ENCODE results near the gene AKR7A2.

AKR7A2 gene

GRCh38 chr1:19344831-19345230 lies 32.9 kb upstream of the AKR7A2 start:
- H3K4me3 ChIP-seq (ENCODE audit: low read depth, low read length), result no peak overlapping the region
- TF ChIP-seq, protein P1, sequence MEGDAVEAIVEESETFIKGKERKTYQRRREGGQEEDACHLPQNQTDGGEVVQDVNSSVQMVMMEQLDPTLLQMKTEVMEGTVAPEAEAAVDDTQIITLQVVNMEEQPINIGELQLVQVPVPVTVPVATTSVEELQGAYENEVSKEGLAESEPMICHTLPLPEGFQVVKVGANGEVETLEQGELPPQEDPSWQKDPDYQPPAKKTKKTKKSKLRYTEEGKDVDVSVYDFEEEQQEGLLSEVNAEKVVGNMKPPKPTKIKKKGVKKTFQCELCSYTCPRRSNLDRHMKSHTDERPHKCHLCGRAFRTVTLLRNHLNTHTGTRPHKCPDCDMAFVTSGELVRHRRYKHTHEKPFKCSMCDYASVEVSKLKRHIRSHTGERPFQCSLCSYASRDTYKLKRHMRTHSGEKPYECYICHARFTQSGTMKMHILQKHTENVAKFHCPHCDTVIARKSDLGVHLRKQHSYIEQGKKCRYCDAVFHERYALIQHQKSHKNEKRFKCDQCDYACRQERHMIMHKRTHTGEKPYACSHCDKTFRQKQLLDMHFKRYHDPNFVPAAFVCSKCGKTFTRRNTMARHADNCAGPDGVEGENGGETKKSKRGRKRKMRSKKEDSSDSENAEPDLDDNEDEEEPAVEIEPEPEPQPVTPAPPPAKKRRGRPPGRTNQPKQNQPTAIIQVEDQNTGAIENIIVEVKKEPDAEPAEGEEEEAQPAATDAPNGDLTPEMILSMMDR (IDR thresholded peaks at IDR 0.05; ENCODE audit: low read depth, low read length, missing control alignments), result no peak
- DNase-seq (ENCODE audit: low read depth), result no peak
- in situ Hi-C loops (cut with HindIII; ENCODE audit: low sequenced_read_pairs), result loop anchor here (5.0 kb wide), 1 partner anchor 32 kb away; no protein-coding TSS in a partner anchor

GRCh38 chr1:19344372-19344810 lies 32.4 kb upstream of the AKR7A2 start:
- TF ChIP-seq, protein P1 (IDR thresholded peaks at IDR 0.05; ENCODE audit: low read depth, low read length, missing control alignments), result peak; percentile 88
- in situ Hi-C loops (cut with HindIII; ENCODE audit: low sequenced_read_pairs), result loop anchor here (5.0 kb wide), 1 partner anchor 33 kb away; no protein-coding TSS in a partner anchor
- no peak for DNase-seq (ENCODE audit: low read depth)
- no peak overlapping the region for H3K4me3 ChIP-seq (ENCODE audit: low read depth, low read length)

GRCh38 chr1:19343617-19344350 lies 31.8 kb upstream of the AKR7A2 start:
- in situ Hi-C loops (cut with HindIII; ENCODE audit: low sequenced_read_pairs), result loop anchor here (5.0 kb wide), 1 partner anchor 34 kb away; no protein-coding TSS in a partner anchor

GRCh38 chr1:19342894-19343616 lies 31.1 kb upstream of the AKR7A2 start:
- TF ChIP-seq, protein P1 (IDR thresholded peaks at IDR 0.05; ENCODE audit: low read depth, low read length, missing control alignments), result no peak
- H3K4me3 ChIP-seq (ENCODE audit: low read depth, low read length), result no peak overlapping the region
- DNase-seq (ENCODE audit: low read depth), result no peak
- in situ Hi-C loops (cut with HindIII; ENCODE audit: low sequenced_read_pairs), result loop anchor here (5.0 kb wide), 1 partner anchor 34 kb away; no protein-coding TSS in a partner anchor

More at GRCh38 chr1:19343617-19344350, 31.8 kb upstream of the AKR7A2 start:
- TF ChIP-seq, protein P1 (IDR thresholded peaks at IDR 0.05; ENCODE audit: low read depth, low read length, missing control alignments), result no peak
- H3K4me3 ChIP-seq (ENCODE audit: low read depth, low read length), result no peak overlapping the region
- DNase-seq (ENCODE audit: low read depth), result no peak

DNA sequence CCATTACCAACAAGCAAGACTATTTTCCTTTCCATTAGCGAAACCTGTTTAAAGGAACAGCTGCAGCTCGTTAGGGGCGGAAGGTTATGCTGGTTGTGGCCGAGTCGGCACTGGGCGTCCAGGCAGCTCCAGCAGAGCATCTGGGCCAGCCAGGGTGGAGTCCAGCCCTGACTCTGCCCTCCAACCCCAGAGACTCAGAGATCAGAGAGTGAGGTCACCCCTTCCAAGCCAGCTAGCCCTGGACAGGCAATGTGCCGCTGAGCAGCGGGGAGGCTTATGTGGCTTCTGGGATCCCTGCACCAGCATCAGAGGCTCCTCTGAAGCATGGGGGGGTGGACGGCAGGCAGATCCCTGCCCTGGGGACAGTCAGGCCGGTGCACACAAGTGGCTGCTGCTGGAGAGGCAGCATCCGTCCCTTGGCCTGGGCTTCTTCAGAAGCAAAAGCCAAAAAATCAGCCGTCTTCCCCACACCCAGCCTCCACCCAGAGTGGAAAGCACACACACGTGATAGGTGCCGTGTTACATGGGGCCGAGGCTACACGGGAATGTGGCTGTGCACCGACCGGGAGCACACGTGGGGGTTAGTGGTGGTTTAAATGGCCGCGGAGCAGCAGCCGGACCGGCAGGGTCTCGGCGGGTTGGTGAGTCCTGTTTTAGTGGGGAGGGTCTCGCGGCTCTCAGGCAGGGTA lies 30.3 kb upstream of the AKR7A2 start:
- H3K4me3 ChIP-seq (ENCODE audit: low read depth, low read length), result no peak overlapping the region
- in situ Hi-C loops (cut with HindIII; ENCODE audit: low sequenced_read_pairs), result loop anchor here (5.0 kb wide), 1 partner anchor 35 kb away; no protein-coding TSS in a partner anchor
- TF ChIP-seq, protein P1 (IDR thresholded peaks at IDR 0.05; ENCODE audit: low read depth, low read length, missing control alignments), result no peak
- no peak for DNase-seq (ENCODE audit: low read depth)
